K562 (cell line): Measurements from ENCODE around the gene GMPR2.

Experiments used
- RBM39 ChIP-seq: fragments of 200-400 bp; formaldehyde crosslinking; optimal IDR thresholded peaks from 2 replicates; pipeline ENCODE3; 2018; ENCODE audit warnings: low read depth, low read length
- TF ChIP-seq, protein P1 (sequence below): sonication (generic); formaldehyde crosslinking; IDR thresholded peaks from 2 replicates; pipeline ENCODE4 v1.8.1; 2023; ENCODE audit warnings: mild to moderate bottlenecking, missing genetic modification reagents

DNA sequence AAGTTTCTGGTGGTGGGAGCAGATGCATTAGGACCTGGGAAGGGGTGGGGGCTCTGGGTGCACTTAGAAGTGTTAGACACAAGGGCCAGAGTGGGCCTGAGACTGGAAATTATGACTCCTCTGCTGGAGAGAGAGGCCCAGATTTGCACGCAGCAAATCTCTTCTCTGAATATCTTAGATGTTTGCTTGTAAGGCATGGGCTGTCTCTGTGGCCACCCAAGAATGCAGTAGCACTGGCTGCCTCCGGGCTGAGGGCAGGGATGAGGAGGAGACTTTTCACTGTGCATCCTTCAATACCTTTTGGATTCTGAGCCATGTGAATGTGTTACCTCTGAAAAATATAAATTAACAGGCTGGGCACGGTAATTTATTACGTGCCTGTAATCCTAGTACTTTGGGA lies 52.6 kb downstream of the GMPR2 start:
- TF ChIP-seq RBM39, result no peak
- TF ChIP-seq, protein P1, sequence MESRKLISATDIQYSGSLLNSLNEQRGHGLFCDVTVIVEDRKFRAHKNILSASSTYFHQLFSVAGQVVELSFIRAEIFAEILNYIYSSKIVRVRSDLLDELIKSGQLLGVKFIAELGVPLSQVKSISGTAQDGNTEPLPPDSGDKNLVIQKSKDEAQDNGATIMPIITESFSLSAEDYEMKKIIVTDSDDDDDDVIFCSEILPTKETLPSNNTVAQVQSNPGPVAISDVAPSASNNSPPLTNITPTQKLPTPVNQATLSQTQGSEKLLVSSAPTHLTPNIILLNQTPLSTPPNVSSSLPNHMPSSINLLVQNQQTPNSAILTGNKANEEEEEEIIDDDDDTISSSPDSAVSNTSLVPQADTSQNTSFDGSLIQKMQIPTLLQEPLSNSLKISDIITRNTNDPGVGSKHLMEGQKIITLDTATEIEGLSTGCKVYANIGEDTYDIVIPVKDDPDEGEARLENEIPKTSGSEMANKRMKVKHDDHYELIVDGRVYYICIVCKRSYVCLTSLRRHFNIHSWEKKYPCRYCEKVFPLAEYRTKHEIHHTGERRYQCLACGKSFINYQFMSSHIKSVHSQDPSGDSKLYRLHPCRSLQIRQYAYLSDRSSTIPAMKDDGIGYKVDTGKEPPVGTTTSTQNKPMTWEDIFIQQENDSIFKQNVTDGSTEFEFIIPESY (CRISPR knock-in tag), result no peak
